Measurements from ENCODE around the gene PFDN4.

- TF ChIP-seq RORB (CRISPR knock-in tag; IDR thresholded peaks at IDR 0.05): no peak
- TF ChIP-seq GABPB1 (CRISPR knock-in tag; IDR thresholded peaks at IDR 0.05): no peak
- TF ChIP-seq, protein P1, sequence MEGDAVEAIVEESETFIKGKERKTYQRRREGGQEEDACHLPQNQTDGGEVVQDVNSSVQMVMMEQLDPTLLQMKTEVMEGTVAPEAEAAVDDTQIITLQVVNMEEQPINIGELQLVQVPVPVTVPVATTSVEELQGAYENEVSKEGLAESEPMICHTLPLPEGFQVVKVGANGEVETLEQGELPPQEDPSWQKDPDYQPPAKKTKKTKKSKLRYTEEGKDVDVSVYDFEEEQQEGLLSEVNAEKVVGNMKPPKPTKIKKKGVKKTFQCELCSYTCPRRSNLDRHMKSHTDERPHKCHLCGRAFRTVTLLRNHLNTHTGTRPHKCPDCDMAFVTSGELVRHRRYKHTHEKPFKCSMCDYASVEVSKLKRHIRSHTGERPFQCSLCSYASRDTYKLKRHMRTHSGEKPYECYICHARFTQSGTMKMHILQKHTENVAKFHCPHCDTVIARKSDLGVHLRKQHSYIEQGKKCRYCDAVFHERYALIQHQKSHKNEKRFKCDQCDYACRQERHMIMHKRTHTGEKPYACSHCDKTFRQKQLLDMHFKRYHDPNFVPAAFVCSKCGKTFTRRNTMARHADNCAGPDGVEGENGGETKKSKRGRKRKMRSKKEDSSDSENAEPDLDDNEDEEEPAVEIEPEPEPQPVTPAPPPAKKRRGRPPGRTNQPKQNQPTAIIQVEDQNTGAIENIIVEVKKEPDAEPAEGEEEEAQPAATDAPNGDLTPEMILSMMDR (IDR thresholded peaks at IDR 0.05): no peak
- no peak for TF ChIP-seq USF2 (CRISPR knock-in tag; IDR thresholded peaks at IDR 0.05)
- TF ChIP-seq CREB1 (CRISPR knock-in tag; IDR thresholded peaks at IDR 0.05): no peak
- TF ChIP-seq CBFB (CRISPR knock-in tag; IDR thresholded peaks at IDR 0.05; ENCODE audit: low read depth): no peak
- no peak for TF ChIP-seq ELF4 (CRISPR knock-in tag; IDR thresholded peaks at IDR 0.05; ENCODE audit: low read depth)
- TF ChIP-seq MLX (CRISPR knock-in tag; IDR thresholded peaks at IDR 0.05): no peak
- no peak for TF ChIP-seq TEAD4 (CRISPR knock-in tag; IDR thresholded peaks at IDR 0.05)
Measured at GRCh38 chr20:54180931-54181330, 27.0 kb upstream of the PFDN4 start.

Data from WTC11 (cell line).